ENCODE measurements around the gene CFHR2.
"Not testable (repeated sequence)": the region's sequence is repeated elsewhere in the genome, so short reads cannot be mapped to it uniquely, and the experiment has no call there.

CFHR2 gene

DNA sequence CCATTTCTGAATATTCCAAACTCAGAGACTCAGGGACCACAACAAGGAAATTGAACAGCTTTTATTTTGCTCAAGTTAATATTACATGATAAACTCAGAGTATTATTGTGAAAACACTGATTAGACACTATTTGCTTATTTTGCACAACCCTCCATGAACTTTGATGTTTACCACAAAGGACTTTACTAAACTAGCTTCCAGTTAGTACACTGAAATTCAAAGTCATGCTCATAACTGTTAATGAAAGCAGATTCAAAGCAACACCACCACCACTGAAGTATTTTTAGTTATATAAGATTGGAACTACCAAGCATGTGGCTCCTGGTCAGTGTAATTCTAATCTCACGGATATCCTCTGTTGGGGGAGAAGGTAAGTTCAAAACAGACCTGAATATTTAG is at the start of gene CFHR2:
Gene CFHR2, plus strand, starts transcription at position 171 of the 400 bp plus-strand sequence. Its CDS starts 143 bp downstream, at position 314.
- not testable (repeated sequence) for DNase-seq

DNA sequence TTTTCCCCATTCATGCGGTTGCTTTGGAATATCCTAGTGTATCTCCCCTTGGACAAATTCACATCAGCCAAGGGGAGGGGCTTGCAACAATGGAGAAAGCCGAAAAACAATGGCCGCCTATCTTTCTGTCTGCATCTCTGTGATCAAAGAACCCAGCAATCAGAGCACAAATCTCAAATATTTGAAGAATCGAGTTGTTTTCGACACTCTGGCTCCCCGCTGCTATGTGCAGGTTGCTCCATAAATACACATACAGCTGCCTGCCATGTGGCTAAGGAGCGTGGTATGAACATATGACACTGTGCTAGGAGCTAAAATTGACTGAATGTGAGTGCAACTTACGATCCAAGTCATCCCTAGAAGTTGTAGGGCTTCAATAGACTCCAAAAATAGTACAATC is 47.2 kb upstream of the CFHR2 start:
- DNase-seq, result no peak

DNA sequence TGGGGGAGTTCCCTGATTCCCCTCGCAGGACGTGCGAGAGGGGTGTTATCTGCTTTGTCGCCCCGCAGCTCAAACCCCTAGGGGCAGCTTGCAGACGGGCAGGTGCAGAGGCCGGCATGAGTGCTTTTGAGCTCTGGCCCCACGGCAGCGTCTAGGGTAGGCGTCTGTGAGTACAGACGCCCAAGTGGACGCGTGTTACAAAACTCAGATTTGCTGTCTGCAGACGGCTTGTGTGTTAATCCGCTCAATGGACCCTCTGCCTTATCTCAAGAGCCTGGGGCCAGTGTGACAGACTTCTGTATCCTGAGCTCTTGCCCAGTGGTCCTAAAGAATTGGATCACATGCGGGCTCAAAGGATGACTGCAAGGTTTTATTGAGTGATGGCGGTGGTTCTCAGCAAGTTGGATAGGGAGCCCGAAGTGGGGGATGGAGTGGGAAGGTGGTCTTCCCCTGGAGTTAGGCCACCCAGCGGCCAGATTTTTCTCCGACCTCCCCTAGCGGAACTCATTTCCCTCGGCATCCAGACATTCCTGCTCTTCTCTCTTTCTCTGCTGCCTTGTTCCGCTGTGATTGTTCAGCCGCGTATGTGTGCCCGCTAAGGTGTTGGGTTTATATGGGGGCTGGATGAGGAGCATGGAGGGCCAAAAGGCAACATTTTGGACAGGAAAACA is 46.2 kb upstream of the CFHR2 start:
- DNase-seq, result no peak

DNA sequence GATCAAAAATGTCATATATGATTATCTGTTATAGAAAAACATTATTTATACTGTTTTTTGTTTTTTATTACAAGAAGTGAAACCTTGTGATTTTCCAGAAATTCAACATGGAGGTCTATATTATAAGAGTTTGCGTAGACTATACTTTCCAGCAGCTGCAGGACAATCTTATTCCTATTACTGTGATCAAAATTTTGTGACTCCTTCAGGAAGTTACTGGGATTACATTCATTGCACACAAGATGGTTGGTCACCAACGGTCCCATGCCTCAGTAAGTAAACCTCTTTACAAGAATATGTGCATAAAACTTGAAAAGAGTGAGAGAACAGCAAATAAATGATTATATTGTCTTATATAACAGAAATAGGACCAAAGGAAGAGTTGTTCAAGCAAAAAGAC is 41.2 kb upstream of the CFHR2 start:
- no peak for DNase-seq

DNA sequence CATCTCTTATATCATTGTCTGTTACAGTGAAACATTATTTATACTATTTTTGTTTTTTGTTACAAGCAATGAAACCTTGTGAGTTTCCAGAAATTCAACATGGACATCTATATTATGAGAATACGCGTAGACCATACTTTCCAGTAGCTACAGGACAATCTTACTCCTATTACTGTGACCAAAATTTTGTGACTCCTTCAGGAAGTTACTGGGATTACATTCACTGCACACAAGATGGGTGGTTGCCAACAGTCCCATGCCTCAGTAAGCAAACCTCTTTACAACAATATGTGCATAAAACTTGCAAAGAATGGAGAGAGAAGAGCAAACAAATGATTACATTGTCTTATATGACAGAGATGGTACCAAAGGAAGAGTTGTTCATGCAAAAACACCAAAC is 33.3 kb upstream of the CFHR2 start:
- DNase-seq, result peak; percentile 3

DNA sequence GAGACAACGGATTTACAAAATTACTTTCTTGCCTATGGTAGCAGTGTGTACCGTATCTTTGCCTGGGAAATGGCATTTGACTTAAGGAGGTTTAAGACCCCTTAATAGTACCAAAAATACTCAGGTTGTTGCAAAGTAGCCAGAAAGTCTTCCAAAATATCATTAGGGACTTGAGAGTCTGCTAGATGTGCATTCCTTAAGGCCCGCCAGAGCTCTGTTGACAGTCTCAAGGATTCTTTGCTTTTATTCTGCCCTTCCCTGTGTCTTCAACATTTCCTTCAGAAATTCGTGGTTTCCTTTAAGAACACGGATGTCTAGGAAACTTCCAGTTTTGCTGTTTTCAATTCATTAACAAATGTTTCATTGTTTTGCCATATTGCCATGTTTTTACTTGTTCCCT is 31.3 kb upstream of the CFHR2 start:
- not testable (repeated sequence) for DNase-seq

DNA sequence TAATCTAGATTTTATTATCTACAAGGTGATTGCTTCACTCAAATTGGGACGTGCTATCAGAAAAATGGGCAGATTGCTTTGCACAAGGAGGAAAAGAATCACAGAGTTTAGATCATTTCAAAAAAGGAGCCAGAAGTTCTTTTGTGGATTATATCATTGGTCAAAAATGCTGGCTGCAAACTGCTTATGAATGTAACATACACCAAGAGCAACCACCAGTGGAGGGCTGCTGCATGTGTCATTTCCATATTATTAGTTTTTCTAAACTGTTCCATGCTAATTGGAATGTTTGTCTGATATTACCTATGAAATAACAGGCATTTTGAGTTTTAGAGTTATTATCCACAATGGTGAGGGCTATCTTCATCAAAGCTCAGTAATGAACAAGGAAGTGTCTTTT is 16.7 kb upstream of the CFHR2 start:
- not testable (repeated sequence) for DNase-seq

DNA sequence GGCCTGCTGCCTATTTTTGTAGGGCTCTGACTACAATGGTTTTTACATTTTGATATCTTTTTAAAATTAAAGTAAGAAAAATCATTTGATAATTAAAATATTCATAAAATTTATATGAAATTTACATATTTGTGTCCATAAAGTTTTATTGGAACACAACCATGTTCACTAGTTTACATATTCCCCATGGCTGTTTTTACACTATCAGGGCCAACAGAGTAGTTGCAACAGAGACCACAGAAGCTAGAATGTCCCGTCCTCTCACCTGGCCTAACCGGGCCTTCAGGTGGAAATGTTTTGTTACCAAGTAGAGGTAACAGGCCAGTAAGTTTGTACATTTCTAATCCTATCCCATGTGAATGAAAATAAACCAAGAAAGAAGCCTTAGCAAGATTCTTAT is 10.7 kb upstream of the CFHR2 start:
- not testable (repeated sequence) for DNase-seq

DNA sequence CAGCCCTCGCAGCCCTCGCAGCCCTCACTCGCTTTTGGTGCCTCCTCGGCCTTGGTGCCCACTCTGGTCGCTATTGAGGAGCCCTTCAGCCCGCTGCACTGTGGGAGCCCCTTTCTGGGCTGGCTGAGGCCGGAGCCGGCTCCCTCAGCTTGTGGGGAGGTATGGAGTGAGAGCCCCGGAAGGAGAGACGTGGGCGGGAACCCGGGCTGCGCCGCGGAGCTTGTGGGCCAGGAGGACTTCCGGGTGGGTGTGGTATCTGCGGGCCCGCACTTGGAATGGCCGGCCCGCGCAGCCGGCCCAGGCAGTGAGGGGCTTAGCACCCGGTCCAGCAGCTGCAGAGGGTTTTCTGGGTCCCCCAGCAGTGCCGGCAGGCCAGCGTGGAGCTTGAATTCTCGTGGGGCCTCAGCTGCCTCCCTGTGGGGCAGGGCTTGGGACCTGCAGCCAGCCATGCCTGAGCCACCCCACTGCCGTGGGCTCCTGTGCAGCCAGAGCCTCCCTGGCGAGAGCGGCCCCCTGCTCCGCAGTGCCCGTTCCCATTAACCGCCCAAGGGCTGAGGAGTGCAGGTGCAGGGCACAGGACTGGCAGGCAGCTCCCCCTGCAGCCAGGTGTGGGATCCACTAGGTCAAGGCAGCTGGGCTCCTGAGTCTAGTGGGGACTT is 9.9 kb upstream of the CFHR2 start:
- no peak for DNase-seq

DNA sequence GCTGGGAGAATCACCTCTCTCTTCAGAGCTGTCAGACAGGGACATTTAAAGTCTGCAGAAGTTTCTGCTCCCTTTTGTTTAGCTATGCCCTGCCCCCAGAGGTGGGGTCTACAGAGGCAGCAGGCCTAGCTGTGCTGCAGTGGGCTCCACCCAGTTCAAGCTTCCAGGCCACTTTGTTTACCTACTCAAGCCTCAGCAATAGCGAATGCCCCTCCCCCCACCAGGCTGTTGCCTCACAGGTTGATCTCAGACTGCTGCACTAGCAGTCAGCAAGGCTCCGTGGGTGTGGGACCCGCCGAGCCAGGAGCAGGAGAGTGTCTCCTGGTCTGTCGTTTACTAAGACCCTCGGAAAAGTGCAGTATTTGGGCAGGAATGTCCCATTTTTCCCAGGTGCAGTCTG is 2.1 kb upstream of the CFHR2 start:
- not testable (repeated sequence) for DNase-seq

DNA sequence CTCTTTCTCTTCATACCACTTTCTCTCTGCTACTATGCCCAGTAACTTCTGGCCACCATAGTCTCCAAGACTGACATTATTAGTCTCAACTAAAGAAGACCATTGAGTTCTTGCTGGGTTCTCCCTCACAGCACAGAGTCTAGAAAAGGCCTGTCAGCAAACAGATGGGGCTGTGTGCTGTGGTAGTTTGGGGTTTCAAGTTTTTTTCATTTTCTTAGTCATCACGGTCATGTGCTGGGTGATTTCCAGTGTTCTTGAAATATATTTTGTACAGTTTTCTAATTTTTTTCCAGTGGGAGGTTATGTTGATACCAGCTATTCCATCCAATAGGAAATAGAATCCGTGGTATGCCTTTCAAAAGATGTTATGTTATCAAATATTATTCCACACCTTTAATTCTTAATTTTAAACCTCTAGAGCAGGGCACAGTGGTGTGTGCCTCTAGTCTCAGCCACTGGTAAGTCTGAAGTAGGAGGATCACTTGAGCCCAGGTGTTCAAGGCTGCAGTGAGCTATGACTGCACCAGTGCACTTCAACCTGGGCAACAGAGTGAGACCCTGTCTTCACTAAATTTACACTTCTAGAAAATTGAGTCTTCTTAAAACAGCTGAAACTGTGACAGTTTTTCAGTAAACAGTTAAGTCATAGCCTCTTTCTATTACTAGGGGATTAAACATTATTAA is 8.3 kb downstream of the CFHR2 start:
- no peak for DNase-seq

DNA sequence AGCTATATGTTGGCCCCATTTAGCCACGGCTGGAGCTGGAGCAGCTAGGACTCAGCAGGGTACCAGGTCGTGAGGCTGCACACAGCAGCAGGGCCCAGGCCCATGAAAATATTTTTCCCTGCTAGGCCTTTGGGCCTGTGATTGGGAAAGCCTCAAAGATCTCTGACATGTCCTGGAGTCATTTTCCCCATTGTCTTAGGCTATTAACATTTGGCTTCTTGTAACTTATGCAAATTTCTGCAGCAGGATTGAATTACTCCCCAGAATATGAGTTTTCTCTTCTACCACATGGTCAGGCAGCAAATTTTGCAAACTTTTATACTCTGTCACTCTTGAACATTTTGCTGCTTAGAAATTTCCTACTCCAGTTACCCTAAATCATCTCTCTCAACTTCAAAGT is 11.2 kb downstream of the CFHR2 start:
- no peak for DNase-seq

DNA sequence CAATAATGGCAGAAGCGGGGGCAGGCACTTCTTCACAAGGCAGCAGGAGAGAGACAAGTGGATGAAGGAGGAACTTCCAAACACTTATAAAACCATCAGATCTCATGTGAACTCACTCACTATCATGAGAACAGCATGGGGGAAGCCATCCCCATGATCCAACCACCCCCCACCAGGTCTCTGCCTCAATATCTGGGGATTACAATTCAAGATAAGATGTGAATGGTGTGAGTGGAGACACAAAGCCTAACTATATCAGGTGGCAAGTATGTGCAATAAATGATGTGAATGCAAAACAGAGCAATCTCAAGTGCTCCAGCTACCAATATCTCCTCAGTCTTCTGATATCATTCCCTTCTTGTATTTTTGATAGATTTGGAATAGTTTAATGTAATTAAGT is 12.4 kb downstream of the CFHR2 start:
- no peak for DNase-seq

DNA sequence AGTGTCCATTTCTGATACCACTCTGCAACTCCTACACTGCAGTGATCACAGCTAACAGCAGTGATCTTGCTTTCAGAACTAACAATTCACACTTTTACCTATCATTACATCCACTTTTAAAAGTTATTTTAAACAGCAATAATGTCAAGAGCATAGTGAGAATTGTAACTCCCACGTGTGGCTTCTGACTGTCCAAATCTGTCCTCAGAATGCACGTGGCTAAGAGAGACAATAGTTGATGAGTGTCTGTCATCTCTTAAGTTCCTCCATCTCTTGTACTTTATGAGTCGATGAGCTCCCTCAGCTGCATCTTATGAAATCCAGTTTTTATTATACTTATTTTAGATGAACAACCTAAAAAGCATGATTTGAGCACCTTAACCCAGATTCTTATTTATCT is 17.3 kb downstream of the CFHR2 start:
- DNase-seq, result no peak

DNA sequence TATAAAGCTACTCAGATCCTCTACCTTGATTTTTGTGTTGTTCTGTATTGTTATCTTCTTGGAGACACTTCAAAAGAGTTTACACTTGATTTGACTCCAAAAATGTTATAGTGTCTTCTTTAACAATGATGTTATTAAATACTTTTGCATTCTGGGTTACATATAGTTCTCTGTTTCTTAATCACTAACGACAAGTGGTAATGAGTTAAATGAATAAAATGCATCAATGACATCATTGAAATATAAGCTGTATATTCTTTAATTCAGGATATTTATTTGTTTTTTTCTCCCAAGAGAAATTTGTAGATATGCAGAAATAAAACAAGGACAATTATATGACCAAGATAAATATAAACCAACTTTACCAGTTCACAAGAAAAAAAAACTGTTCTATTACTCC is 26.6 kb downstream of the CFHR2 start:
- DNase-seq, result no peak

DNA sequence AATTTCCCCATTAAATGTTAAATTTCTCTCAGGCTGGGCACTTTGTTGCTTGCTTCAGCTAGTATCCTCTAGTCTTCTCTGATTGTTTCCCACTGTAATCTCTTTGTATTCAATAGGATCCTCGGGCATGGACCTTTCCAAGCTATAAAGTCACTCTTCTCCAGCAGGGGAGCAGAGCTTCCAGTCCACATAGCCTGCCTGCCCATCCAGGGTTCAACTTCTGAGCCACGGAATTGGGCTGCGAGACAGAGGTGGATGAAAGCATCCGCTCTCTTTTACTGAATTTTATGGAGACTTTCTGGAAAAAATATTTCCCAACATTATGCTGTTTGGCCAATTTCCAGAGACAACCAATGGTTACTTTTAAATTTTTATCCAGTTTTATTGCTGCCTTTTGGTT is 32.7 kb downstream of the CFHR2 start:
- DNase-seq, result no peak

DNA sequence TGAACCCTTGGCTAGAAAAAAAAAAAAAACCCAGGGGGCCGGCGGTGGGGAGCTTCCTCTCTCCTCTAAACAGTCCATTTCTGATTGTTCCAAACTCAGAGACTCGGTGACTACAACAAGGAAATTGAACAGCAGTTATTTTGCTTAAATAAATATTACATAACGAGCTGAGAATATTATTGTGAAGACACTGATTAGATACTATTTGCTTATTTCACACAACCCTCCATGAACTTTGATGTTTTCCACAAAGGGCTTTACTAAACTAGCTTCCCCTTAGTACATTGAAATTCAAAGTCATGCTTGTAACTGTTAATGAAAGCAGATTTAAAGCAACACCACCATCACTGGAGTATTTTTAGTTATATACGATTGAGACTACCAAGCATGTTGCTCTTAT is 33.7 kb downstream of the CFHR2 start, which contains the start of gene CFHR5:
Gene CFHR5, plus strand, starts transcription at position 279 of the 400 bp plus-strand sequence. Its CDS starts 109 bp downstream, at position 388.
- no peak for DNase-seq

DNA sequence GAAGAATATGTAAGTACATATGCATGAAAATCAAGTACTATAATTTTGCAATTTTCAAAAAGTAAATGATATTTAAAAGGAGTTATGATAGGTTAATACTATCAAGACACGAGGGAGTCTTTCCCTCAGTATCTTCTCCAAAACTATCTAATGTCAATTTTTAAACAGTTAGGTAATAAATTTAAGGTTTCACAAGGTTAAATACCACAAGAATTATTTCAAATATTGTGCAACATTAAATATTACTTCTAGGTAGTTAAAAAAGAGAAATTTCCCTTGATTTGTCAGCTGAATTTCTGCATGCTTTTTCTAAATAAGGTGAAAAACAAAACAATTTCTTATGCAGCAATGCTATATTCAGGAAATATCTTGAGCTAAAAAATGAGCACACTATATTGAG is 37.3 kb downstream of the CFHR2 start:
- DNase-seq, result no peak

DNA sequence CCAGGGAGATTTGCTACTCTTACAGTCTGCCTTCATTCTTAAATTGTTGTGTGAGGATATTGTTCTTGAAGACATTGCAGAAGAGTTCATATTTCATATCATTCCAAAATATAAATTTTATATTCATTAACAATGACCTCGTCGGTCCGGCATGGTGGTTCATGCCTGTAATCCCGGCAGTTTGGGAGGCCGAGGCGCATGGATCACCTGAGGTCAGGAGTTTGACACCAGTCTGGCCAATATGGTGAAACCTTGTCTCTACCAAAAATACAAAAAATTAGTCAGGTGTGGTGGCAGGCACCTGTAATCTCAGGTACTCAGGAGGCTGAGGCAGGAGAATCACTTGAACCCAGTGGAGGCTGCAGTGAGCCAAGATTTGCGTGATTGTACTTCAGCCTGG is 38.7 kb downstream of the CFHR2 start:
- DNase-seq, result not testable (repeated sequence)

DNA sequence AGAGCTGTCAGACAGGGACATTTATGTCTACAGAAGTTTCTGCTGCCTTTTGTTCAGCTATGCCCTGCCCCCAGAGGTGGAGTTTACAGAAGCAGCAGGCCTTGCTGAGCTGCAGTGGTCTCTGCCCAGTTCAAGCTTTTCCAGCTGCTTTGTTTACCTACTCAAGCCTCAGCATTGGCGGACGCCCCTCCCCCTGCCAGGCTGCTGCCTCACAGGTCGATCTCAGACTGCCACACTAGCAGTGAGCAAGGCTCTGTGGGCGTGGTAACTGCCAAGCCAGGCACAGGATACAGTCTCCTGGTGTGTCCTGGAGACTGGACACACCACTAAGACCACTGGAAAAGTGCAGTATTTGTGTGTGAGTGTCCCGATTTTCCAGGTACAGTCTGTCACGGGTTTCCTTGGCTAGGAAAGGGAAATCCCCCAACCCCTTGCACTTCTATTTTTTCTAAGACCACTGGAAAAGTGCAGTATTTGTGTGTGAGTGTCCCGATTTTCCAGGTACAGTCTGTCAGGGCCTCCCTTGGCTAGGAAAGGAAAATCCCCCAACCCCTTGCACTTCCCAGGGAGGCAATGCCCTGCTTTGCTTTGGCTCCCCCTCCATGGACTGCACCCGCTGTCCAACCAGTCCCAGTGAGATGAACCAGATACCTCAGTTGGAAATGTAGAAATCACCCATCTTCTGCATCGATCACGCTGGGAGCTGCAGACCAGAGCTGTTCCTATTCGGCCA is 48.5 kb downstream of the CFHR2 start:
- peak; percentile 79 for DNase-seq

DNA sequence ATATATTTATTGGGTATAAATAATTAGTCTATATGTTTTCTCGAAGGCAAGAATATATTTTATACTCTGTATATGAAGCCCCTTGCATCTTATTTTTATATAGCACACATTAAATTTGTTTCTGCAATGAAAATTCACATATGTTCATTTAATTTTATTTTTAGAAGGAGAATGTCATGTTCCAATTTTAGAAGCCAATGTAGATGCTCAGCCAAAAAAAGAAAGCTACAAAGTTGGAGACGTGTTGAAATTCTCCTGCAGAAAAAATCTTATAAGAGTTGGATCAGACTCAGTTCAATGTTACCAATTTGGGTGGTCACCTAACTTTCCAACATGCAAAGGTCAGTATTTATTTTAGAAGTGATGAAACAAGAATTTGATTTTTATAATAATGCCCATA is 50.4 kb downstream of the CFHR2 start:
- no peak for DNase-seq

DNA sequence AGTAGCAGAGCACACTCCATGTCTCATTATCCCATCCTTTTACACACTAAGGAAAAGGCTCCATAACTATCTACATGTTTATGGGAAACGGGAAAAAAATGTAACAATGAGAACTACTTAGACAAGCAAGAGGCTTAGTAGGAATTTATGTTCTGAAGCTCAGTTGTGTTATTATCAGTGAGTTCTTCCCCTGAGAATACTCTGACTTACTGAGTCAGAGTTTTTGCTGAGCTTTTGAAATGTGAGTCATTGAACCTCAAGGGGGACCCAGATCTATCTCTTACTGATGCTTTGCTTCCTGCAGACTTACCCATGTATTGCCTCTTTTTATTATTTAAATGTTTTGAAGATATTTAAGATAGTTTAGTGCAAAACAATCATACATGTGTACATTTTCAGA is 53.9 kb downstream of the CFHR2 start:
- no peak for DNase-seq

DNA sequence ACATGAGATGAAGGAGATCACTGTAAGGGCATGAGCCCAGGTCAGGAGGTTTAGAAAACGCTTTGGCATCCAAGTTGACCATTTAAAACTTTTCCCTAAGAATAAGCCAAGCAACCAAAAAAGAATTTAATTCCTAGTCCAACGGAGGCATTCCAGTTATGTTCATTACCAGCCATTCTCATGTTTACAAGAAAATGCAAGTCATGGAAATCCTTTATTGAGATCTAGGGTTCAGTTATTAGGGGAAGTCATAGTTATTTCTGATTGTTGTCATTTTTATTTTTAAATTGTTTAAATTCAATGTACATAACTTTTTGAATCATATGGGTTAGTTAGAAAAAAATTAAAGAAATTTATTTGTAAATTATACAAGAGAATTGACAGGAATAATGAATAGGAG is 58.3 kb downstream of the CFHR2 start:
- no peak for DNase-seq

DNA sequence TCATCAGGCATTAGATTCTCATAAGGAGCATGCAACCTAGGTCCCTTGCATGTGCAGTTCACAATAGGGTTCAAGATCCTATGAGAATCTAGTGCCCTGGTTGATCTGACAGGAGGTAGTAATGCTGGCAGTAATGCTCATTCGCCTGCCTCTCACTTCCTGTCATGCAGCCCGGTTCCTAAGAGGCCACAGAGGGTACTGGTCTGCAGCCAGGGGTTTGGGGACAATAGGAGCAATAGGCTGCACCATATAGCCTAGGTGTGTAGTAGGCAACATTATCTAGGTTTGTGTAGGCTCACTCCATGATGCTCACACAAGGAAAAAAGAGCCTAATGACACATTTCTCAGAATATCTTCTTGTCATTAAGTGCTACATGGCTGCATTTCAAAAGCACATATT is 59.6 kb downstream of the CFHR2 start:
- no peak for DNase-seq

All from NCI-H1092 treated with DMSO at 0.1 percent for 48 hours (cell line).